Measurements from ENCODE around the gene CCDC12. TPM values are rescaled to one million over a fixed set of nuclear protein-coding genes. Genes with fewer than 3 reads are reported as not detected.

CCDC12 gene
- total and polyA plus RNA-seq, 2 of the 13 experiments (the other 11 are each of a cell fraction or from before 2014, with no cell fraction given) = 30.1 to 49.5 TPM

DNA sequence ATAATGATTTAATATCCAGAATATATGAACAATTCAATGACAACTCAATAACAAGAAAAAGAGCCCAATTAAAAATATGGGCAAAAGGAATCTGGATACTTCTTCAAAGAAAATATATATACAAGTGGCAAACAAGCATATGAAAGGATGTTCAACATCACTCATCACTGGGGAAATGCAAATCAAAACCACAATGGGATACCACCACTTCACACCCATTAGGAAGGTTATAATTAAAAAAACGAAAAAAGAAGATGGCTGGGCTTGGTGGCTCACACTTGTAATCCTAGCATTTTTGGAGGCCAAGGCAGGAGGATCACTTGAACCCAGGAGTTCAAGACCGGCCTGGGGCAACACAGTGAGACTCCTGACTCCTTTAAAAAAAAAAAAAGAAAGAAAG lies 4.1 kb downstream of the CCDC12 start:
- DNase-seq (ENCODE audit: low spot score) (no peak), ATAC-seq (no peak), FAIRE-seq (no peak)
- in situ Hi-C loops (cut with HindIII; ENCODE audit: extremely low pct_ligation_motif_present, low pct_unique_long_range_greater_than_20kb) (no loop called here), intact Hi-C loops (cut with micrococcal nuclease; ENCODE audit: unreplicated experiment) (loop anchor here (2.0 to 10.0 kb wide), 2 partner anchors 48 to 64 kb away; no protein-coding TSS in a partner anchor)
- BruUV-seq (replicated peaks) = no TSS peak
- Histone ChIP-seq H3K27me3 (ENCODE audit: control insufficient read depth in 1 of 2, insufficient read depth in 2 of 2, low read length in 2 of 2) (no peaks in the 10 kb centered on the region; a peak in 1 of 5 replicates), H4K20me1 (ENCODE audit: insufficient read depth, low read length) (peaks cover 58% of the 10 kb centered on the region), H3K4me1 (ENCODE audit: insufficient read depth, low read length) (peaks cover 79% of the 10 kb centered on the region), H3K27ac (ENCODE audit: extremely low read length, insufficient read depth, low read length) (no peak overlapping the region), H3K9ac (ENCODE audit: insufficient read depth, low read depth, low read length) (no peak overlapping the region), H3K79me2 (ENCODE audit: insufficient read depth, low read length) (peaks cover 84% of the 10 kb centered on the region), H3K4me2 (ENCODE audit: low read depth, low read length) (no peak overlapping the region), H3K9me3 (ENCODE audit: low read length) (no peaks in the 10 kb centered on the region), H3K36me3 (replicated peaks in 1 of 2; ENCODE audit: control insufficient read depth in 1 of 2, insufficient read depth in 2 of 2, low read length in 2 of 2) (peaks cover 1 to 19% of the 10 kb centered on the region in 2 experiments; a peak in 4 of 5 replicates), H2AFZ (ENCODE audit: low read length) (no peak overlapping the region), H3K4me3 (replicated peaks in 1 of 3; ENCODE audit: insufficient read depth in 1 of 3, low read depth in 2 of 3, low read length in 3 of 3) (no peak overlapping the region)
- WGBS (ENCODE audit: low lambda C conversion rate) = 93% methylated on average over 2 of the region's 2 CpGs
- ChIA-PET POLR2A (no interaction called here), CTCF (ENCODE audit: low intra/inter-chr PET ratio, low total read pairs) (no interaction called here)
- TF ChIP-seq TMF1 (CRISPR knock-in tag; IDR thresholded peaks at IDR 0.05; ENCODE audit: low read depth) = no peak
- no peak for TF ChIP-seq JUN (CRISPR knock-in tag; IDR thresholded peaks at IDR 0.05)
- no peak for TF ChIP-seq TRIM24 (CRISPR knock-in tag; IDR thresholded peaks at IDR 0.05)
- TF ChIP-seq, protein P1, sequence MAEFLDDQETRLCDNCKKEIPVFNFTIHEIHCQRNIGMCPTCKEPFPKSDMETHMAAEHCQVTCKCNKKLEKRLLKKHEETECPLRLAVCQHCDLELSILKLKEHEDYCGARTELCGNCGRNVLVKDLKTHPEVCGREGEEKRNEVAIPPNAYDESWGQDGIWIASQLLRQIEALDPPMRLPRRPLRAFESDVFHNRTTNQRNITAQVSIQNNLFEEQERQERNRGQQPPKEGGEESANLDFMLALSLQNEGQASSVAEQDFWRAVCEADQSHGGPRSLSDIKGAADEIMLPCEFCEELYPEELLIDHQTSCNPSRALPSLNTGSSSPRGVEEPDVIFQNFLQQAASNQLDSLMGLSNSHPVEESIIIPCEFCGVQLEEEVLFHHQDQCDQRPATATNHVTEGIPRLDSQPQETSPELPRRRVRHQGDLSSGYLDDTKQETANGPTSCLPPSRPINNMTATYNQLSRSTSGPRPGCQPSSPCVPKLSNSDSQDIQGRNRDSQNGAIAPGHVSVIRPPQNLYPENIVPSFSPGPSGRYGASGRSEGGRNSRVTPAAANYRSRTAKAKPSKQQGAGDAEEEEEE (CRISPR knock-in tag; IDR thresholded peaks at IDR 0.05; ENCODE audit: borderline replicate concordance) = no peak
- no peak for TF ChIP-seq KLF13 (CRISPR knock-in tag; IDR thresholded peaks at IDR 0.05)
- TF ChIP-seq, protein P2, sequence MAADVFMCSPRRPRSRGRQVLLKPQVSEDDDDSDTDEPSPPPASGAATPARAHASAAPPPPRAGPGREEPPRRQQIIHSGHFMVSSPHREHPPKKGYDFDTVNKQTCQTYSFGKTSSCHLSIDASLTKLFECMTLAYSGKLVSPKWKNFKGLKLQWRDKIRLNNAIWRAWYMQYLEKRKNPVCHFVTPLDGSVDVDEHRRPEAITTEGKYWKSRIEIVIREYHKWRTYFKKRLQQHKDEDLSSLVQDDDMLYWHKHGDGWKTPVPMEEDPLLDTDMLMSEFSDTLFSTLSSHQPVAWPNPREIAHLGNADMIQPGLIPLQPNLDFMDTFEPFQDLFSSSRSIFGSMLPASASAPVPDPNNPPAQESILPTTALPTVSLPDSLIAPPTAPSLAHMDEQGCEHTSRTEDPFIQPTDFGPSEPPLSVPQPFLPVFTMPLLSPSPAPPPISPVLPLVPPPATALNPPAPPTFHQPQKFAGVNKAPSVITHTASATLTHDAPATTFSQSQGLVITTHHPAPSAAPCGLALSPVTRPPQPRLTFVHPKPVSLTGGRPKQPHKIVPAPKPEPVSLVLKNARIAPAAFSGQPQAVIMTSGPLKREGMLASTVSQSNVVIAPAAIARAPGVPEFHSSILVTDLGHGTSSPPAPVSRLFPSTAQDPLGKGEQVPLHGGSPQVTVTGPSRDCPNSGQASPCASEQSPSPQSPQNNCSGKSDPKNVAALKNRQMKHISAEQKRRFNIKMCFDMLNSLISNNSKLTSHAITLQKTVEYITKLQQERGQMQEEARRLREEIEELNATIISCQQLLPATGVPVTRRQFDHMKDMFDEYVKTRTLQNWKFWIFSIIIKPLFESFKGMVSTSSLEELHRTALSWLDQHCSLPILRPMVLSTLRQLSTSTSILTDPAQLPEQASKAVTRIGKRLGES (CRISPR knock-in tag; IDR thresholded peaks at IDR 0.05; ENCODE audit: borderline replicate concordance) = no peak
- TF ChIP-seq ZNF282 (IDR thresholded peaks at IDR 0.05; ENCODE audit: partially characterized antibody) = no peak
- TF ChIP-seq, protein P3, sequence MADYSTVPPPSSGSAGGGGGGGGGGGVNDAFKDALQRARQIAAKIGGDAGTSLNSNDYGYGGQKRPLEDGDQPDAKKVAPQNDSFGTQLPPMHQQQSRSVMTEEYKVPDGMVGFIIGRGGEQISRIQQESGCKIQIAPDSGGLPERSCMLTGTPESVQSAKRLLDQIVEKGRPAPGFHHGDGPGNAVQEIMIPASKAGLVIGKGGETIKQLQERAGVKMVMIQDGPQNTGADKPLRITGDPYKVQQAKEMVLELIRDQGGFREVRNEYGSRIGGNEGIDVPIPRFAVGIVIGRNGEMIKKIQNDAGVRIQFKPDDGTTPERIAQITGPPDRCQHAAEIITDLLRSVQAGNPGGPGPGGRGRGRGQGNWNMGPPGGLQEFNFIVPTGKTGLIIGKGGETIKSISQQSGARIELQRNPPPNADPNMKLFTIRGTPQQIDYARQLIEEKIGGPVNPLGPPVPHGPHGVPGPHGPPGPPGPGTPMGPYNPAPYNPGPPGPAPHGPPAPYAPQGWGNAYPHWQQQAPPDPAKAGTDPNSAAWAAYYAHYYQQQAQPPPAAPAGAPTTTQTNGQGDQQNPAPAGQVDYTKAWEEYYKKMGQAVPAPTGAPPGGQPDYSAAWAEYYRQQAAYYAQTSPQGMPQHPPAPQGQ (CRISPR knock-in tag; IDR thresholded peaks at IDR 0.05; ENCODE audit: borderline replicate concordance) = no peak
